EL (cell line): ENCODE measurements around the gene EPS15.
"Not testable (repeated sequence)": the region's sequence is repeated elsewhere in the genome, so short reads cannot be mapped to it uniquely, and the experiment has no call there.

Experiments
- DNase-seq: peaks from one replicate; pipeline ENCODE4 v3.0.0-alpha.2; 2016

EPS15 gene

GRCh38 chr1:51463561-51463960, 55.5 kb downstream of the EPS15 start:
- DNase-seq: no peak

GRCh38 chr1:51462289-51462688, 56.8 kb downstream of the EPS15 start:
- DNase-seq: not testable (repeated sequence)

- no peak for DNase-seq
Observed at GRCh38 chr1:51454554-51454953, 64.5 kb downstream of the EPS15 start.

DNA sequence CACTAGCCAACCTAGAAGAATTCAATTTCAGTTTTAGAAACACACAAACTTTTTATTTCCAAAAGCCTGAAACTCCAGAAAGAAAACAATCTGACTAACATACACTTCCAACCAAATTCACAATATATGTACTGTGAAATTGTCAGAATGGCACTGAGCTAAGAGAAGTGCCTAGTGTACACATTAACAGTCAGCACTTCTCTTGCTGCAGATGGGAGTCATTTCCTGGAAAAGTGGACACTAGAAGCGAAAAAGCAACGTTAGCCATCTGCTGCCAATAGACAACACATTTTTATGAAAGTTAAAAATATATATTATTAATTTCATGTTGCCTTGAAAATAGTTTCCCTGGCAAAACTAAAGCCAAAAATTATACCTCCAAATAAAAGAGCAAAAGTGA, 66.1 kb downstream of the EPS15 start:
- DNase-seq: no peak

GRCh38 chr1:51448844-51449454, 70.1 kb downstream of the EPS15 start:
- DNase-seq: not testable (repeated sequence)

DNA sequence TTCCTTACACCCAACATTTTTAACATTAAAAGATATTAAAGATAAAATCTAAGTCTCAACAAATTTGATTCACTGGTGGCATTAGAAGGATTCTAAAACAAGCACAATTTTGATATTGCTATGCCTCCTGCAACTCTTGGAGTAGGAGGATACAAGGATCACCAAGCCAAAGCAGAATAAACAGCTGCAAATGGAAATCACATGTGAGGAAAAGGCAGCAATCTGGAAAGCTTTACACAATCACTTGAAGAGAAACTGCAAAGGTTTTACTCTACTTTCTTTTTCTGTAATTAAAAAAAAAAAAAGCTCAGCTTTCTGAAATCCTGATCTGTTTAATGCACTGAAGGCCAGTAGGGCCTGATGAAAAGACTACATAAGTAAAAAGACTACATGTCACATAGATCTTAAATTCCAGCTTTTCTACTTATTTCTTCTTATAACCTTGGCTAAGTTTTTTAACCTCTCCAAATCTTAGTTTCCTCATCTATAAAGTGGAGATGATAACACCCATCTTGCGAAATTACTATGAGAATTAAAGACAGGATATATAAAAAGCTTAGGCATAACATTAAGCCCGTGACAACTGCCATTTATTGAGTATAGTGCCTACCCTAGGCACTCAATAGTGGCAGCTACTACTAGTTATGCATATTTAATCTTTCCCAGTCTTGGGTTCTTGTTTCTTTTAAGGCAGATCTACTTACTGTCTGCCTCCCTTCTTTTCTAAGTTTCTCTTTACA, 73.5 kb downstream of the EPS15 start:
- no peak for DNase-seq

DNA sequence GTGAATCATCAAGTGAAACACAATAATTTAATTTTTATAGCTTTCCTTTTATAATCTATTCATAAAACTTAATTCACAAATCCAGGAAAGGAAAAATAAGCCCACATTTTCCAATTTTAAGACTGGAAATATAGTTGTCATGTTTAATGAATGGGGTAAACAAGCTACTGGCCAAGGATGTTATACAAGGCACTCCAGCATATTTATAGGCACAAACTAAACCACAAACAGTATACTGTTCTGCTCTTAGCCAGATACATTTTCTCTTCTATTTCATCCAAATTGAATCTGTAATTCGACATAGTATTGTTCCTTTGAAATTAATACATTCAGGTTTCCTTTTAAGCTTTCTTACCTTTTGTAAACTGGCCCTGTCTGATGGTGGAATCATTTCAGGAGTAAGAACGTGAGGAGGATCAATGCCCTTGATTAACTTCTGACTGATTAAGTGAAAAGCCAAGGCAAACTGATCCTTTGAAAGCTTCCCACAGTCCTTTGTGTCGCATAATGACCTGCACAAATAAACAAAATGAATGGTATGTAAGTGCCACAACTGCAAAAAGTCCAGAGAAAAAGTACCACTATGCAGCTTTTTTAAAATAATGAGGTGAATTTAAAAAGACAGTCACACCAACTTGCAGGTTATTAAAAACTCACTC, 74.4 kb downstream of the EPS15 start:
- no peak for DNase-seq

GRCh38 chr1:51444096-51444495, 75.0 kb downstream of the EPS15 start:
- DNase-seq: no peak

GRCh38 chr1:51443555-51443954, 75.5 kb downstream of the EPS15 start:
- no peak for DNase-seq

- no peak for DNase-seq
Observed at GRCh38 chr1:51442616-51443015, 76.5 kb downstream of the EPS15 start.

DNA sequence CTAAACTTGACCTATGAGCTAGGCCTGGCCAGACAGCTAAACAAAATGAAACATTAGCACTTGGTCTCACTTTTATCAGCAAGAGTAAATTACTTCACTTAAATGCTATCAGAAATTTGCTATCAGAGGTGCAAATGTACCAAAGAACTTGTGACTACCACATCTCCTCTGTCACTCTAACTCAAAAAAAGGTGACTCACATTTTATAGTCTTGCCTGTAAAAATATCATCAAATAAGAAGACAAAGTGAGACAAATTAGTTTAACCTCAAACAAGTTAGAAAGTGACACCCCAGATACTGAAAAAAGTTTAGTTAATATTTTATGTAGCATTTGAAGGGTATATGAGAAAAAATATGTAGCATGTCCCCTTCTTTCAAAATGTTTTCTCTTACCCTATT, 76.9 kb downstream of the EPS15 start:
- DNase-seq: no peak

- DNase-seq: no peak
Observed at GRCh38 chr1:51439895-51440294, 79.2 kb downstream of the EPS15 start.

GRCh38 chr1:51439053-51439452, 80.0 kb downstream of the EPS15 start:
- no peak for DNase-seq

- DNase-seq: not testable (repeated sequence)
Observed at GRCh38 chr1:51437391-51437790, 81.7 kb downstream of the EPS15 start.

DNA sequence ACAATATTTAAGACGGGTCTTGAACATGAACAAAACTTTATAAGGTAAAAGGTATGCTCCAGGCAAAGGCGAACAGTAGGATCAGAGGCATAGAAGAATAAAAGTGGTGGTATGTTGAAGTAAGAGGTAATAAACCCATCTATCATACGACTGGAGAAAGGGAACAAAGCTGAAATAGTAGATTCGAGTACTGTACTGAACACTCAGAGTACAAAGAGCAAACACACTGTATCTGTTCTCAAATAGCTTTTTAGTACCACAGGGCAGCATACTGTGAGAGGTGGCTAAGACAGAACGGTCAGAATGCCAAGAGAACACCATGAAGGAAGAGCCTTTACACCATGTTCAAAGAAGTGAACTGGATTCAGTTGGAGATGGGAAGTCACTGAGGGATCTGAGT, 83.2 kb downstream of the EPS15 start:
- DNase-seq: no peak

DNA sequence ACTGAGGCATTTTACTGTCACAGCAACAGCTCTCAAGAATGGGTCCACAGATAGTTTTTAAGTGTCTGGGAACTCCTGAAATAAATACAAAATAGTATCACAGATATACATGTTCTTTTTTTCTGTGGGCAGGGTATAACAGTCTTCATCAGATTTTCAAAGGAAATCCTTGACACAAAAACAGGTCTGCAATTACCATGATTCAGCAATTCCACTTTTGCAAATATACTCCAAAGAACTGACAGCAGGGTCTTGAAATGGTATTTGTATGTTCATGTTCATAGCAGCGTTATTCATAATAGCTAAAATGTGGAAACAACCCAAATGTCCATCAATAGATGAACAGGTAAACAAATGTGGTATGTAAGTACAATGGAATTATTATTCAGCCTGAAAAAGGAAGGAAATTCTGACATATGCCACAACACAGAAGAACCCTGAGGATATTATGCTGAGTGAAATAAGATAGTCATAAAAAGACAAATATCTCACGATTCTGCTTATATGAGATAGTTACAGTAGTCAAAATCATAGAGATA, 85.0 kb downstream of the EPS15 start:
- DNase-seq: no peak

DNA sequence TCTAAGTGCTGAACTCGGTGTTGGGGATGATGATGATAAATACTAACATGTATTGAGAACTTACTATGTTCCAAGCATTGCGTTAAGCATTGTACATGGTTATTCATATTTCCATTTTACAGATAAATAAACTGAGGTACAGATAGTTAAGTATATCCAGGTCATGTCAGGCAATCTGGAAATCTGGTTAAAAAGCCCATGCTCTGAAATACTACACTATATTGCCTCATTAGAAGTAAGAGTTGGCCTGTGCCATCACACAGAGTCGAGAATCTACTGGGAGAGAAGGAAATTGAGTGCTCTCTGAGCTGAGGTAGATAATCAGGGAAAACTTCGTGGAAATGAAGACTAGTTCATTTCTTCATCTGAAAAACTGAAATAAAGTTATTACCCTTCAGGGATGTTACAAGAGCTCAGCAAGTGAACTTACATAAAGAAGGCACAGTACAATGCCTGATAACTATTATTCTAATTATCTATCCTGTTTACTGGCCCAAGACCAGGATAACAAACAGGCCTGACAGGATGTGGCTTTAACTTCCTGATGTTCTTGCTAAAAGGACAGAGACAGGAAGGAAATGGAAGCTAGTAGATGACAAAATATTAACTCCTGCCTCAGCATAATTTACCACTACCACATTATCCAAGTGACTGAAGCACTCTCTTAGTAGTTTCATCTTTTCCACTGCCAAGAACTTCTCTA, 85.6 kb downstream of the EPS15 start:
- peak; percentile 21 for DNase-seq

DNA sequence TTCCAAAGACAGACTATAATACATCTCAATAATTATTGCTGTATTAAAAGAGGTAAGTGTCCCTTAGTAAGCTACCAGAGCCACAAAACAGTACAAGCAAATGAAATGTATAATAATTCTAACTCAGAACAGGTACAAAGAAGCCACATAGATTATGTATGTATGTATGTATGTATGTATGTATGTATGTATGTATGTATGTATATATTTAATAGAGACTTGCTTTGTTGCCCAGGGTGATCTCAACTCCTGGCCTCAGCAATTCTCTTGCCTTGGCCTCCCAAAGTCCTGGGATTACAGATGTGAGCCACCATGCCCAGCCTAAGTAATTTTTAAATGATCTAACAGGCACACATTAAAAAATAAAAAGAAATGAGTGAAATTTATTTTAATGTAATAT, 86.9 kb downstream of the EPS15 start:
- DNase-seq: no peak

- no peak for DNase-seq
Observed at GRCh38 chr1:51427438-51427837, 91.6 kb downstream of the EPS15 start.

DNA sequence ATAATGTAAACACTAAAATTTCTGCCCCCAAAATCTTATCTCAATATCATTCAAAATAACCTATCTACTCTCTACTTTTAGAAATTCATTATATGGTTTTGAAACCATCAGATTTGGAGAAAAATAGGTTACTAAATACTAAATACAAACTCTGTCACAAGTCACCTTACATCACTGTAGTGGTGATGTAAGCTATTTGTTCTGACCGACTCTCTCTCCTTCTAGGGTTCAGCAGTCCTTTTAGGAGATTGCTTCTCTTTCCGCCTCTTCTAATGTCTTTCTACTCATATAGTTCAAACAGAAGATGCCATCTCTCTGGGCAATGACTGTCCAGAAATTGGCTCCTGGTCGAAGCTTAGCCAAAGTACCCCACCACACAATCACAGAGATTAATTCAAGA, 93.1 kb downstream of the EPS15 start:
- DNase-seq: no peak

GRCh38 chr1:51425273-51425672, 93.8 kb downstream of the EPS15 start:
- DNase-seq: no peak

DNA sequence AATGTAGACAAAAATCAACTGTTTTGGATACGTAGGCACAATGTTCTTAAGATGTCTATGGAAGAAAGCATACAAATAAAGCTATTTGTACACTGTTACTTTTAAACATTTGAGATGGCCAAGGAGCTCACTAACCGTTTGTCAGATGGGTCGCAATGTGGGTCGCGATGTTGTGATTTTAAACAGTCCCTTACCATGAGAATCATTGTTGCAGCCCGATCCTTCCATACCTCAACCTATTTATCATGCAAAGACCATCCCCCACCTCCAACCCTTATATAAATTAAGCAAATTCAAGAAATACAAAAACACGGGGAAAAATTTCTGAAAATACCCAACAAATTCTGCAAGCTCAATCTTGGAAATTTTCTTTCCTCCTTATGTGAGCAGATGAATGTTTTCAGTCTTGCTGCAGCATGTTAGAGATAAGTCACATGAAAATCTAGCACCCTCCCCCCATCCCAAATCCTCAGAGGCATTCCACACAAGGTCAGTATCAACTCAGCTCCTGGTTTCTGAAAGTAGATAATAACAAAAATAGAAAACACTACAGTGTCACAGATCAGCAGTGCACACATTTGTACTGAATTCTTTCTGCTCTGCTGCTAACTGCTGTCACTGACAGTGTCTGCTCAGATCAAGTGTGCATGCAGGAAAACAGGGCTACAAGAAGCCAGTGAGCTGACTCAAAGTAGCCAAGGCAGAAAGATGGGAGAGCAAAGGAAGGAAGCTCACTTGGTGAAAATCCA, 95.8 kb downstream of the EPS15 start:
- peak; percentile 7 for DNase-seq
